H9 (cell line): ENCODE data around the gene SPDL1. TPM values are rescaled to one million over a fixed set of nuclear protein-coding genes. Genes with fewer than 3 reads are reported as not detected.

ENCODE experiments used
- DNase-seq: peaks from one replicate; pipeline ENCODE4 v3.0.0-alpha.2; 2017
- H2AFZ ChIP-seq: one replicate; pipeline ENCODE4 v1.6.1; 2013; ENCODE audit warnings: mild to moderate bottlenecking, low read length, control low read depth, moderate library complexity
- H2AK5ac ChIP-seq: 2 replicates; pipeline ENCODE4 v1.6.1; 2013; ENCODE audit warnings: low read length, control low read depth, mixed read lengths; ENCODE audit not compliant: insufficient read length
- H2BK120ac ChIP-seq: one replicate; pipeline ENCODE4 v1.6.1; 2013; ENCODE audit warnings: low read depth, mild to moderate bottlenecking, low read length, control low read depth, inconsistent platforms; ENCODE audit not compliant: poor library complexity, severe bottlenecking
- H2BK12ac ChIP-seq: 2 replicates; pipeline ENCODE4 v1.6.1; 2013; ENCODE audit warnings: low read length, control low read depth, mixed read lengths, low read depth; ENCODE audit not compliant: insufficient read length
- H2BK15ac ChIP-seq: 2 replicates; pipeline ENCODE4 v1.6.1; 2013; ENCODE audit warnings: low read depth, low read length, control low read depth
- H2BK20ac ChIP-seq: one replicate; pipeline ENCODE4 v1.6.1; 2013; ENCODE audit warnings: low read depth, mild to moderate bottlenecking, low read length, control low read depth, inconsistent platforms; ENCODE audit not compliant: poor library complexity, severe bottlenecking
- H2BK5ac ChIP-seq: 2 replicates; pipeline ENCODE4 v1.6.1; 2013; ENCODE audit warnings: low read length, control low read depth, mixed read lengths; ENCODE audit not compliant: insufficient read length
- H3K14ac ChIP-seq: 2 replicates; pipeline ENCODE4 v1.6.1; 2013; ENCODE audit warnings: low read length, control low read depth; ENCODE audit not compliant: insufficient read depth
- H3K18ac ChIP-seq: 2 replicates; pipeline ENCODE4 v1.6.1; 2013; ENCODE audit warnings: low read depth, mild to moderate bottlenecking, mixed read lengths, low read length, control low read depth; ENCODE audit not compliant: insufficient read length
- H3K23ac ChIP-seq: 2 replicates; pipeline ENCODE4 v1.6.1; 2013; ENCODE audit warnings: low read length, control low read depth, mixed read lengths, low read depth; ENCODE audit not compliant: insufficient read length
- H3K23me2 ChIP-seq: 2 replicates; pipeline ENCODE4 v1.6.1; 2013; ENCODE audit warnings: low read depth, mild to moderate bottlenecking, mixed read lengths, low read length, control low read depth; ENCODE audit not compliant: insufficient read length, poor library complexity, severe bottlenecking
- H3K27ac ChIP-seq: 2 replicates; pipeline ENCODE4 v1.5.1; 2013; ENCODE audit warnings: low read length, control low read depth, mixed read lengths, low read depth; ENCODE audit not compliant: insufficient read length
- H3K27me3 ChIP-seq: 2 replicates; pipeline ENCODE4 v1.6.1; 2013; ENCODE audit warnings: low read length, control low read depth, inconsistent platforms; ENCODE audit not compliant: insufficient read depth
- H3K4ac ChIP-seq: 2 replicates; pipeline ENCODE4 v1.6.1; 2013; ENCODE audit warnings: low read depth, mild to moderate bottlenecking, control low read depth, inconsistent platforms, low read length, moderate library complexity
- H3K4me1 ChIP-seq: 2 replicates; pipeline ENCODE4 v1.6.1; 2013; ENCODE audit warnings: low read length, control low read depth, inconsistent platforms; ENCODE audit not compliant: insufficient read depth
- H3K4me2 ChIP-seq: 2 replicates; pipeline ENCODE4 v1.6.1; 2013; ENCODE audit warnings: low read length, control low read depth, mixed read lengths; ENCODE audit not compliant: insufficient read length, insufficient read depth
- H3K56ac ChIP-seq: 2 replicates; pipeline ENCODE4 v1.6.1; 2013; ENCODE audit warnings: low read depth, mild to moderate bottlenecking, mixed read lengths, low read length, control low read depth; ENCODE audit not compliant: insufficient read length
- H3K79me1 ChIP-seq: 2 replicates; pipeline ENCODE4 v1.6.1; 2013; ENCODE audit warnings: low read depth, mild to moderate bottlenecking, moderate library complexity, low read length, control low read depth, inconsistent platforms; ENCODE audit not compliant: insufficient read depth, poor library complexity, severe bottlenecking
- H3K79me2 ChIP-seq: 2 replicates; pipeline ENCODE4 v1.6.1; 2013; ENCODE audit warnings: low read length, control low read depth, inconsistent platforms; ENCODE audit not compliant: insufficient read depth
- H3K9ac ChIP-seq: 2 replicates; pipeline ENCODE4 v1.6.1; 2013; ENCODE audit warnings: low read length, control low read depth, mixed read lengths; ENCODE audit not compliant: insufficient read length; ENCODE audit errors: extremely low read depth
- H3K9me3 ChIP-seq: one replicate; pipeline ENCODE4 v1.6.1; 2013; ENCODE audit warnings: low read depth, low read length, inconsistent platforms; ENCODE audit not compliant: control insufficient read depth
- H3T11ph ChIP-seq: one replicate; pipeline ENCODE4 v1.6.1; 2013; ENCODE audit warnings: mild to moderate bottlenecking, low read length, control low read depth, inconsistent platforms
- H4K20me1 ChIP-seq: one replicate; pipeline ENCODE4 v1.6.1; 2013; ENCODE audit not compliant: control insufficient read depth, insufficient read length, insufficient read depth
- H4K5ac ChIP-seq: 2 replicates; pipeline ENCODE4 v1.6.1; 2013; ENCODE audit warnings: low read depth, mild to moderate bottlenecking, mixed read lengths, low read length, control low read depth; ENCODE audit not compliant: insufficient read length
- H4K8ac ChIP-seq: replicated peaks from 2 replicates; pipeline ENCODE4 v1.6.1; 2013; ENCODE audit warnings: low read length, control low read depth, mixed read lengths, low read depth; ENCODE audit not compliant: insufficient read length
- H4K91ac ChIP-seq: 2 replicates; pipeline ENCODE4 v1.6.1; 2013; ENCODE audit warnings: low read depth, mild to moderate bottlenecking, moderate library complexity, mixed read lengths, low read length, control low read depth; ENCODE audit not compliant: insufficient read length
- H3K27ac Mint-ChIP-seq, 3 experiments: 2 replicates in 2 of 3; 3 replicates in 1 of 3; pipeline ENCODE4 v1.8.0; 2020 to 2021; ENCODE audit warnings: mixed read lengths in 3 of 3, mild to moderate bottlenecking in 1 of 3, moderate library complexity in 1 of 3
- H3K27me3 Mint-ChIP-seq: 2 replicates; pipeline ENCODE4 v1.8.0; 2021; ENCODE audit warnings: low read depth, mild to moderate bottlenecking, moderate library complexity, mixed read lengths
- H3K36me3 Mint-ChIP-seq, 3 experiments: 2 replicates in 2 of 3; 3 replicates in 1 of 3; pipeline ENCODE4 v1.8.0; 2020 to 2021; ENCODE audit warnings: low read depth in 3 of 3, mixed read lengths in 3 of 3; ENCODE audit not compliant: insufficient read depth in 1 of 3
- H3K4me1 Mint-ChIP-seq, 2 experiments: 2 replicates each; pipeline ENCODE4 v1.8.0; 2020; ENCODE audit warnings: mixed read lengths in 2 of 2
- H3K4me3 Mint-ChIP-seq, 2 experiments: 2 replicates in 1 of 2; 3 replicates in 1 of 2; pipeline ENCODE4 v1.8.0; 2020 to 2021; ENCODE audit warnings: mild to moderate bottlenecking in 2 of 2, mixed read lengths in 2 of 2, moderate library complexity in 1 of 2
- H3K9me3 Mint-ChIP-seq, 2 experiments: 2 replicates in 1 of 2; 3 replicates in 1 of 2; pipeline ENCODE4 v1.8.0; 2020; ENCODE audit warnings: mild to moderate bottlenecking in 2 of 2, mixed read lengths in 2 of 2, moderate library complexity in 1 of 2
- CTCF ChIP-seq: fragments of 200-600 bp; sonication (generic); conservative IDR thresholded peaks from 3 replicates; pipeline ENCODE4 v1.8.0; 2021; ENCODE audit warnings: antibody characterized with exemption, mild to moderate bottlenecking
- WGBS: extraction: QIAGEN DNeasy Blood & Tissue Kit; methylation state at CpG from one replicate; pipeline ENCODE4 v1.1.7; 2013; ENCODE audit warnings: missing lambda C conversion rate, low lambda C conversion rate, mixed read lengths; ENCODE audit not compliant: insufficient read length; ENCODE audit errors: extremely low coverage; 5-methylcytosine and 5-hydroxymethylcytosine counted together
- total RNA-seq: library from RNA; stranded (reverse); gene quantifications from 2 replicates; pipeline ENCODE4 v1.2.1, GENCODE V29; 2021

The SPDL1 gene
- total RNA-seq, 1 experiment from 2014 or later = 49.4 TPM

- Histone ChIP-seq H2BK20ac (no peak overlapping the region), H3K18ac (no peak overlapping the region), H3K4me1 (no peaks in the 10 kb centered on the region; the same call in 1 of the 2 replicates), H2AFZ (no peak overlapping the region), H2BK120ac (no peak overlapping the region), H3K9me3 (no peaks in the 10 kb centered on the region), H3T11ph (no peak overlapping the region), H3K79me2 (no peaks in the 10 kb centered on the region), H3K23me2 (peaks cover 6% of the 10 kb centered on the region), H3K79me1 (no peaks in the 10 kb centered on the region), H3K56ac (no peak overlapping the region), H3K4me2 (no peak overlapping the region), H3K9ac (no peak overlapping the region), H4K91ac (no peak overlapping the region), H2AK5ac (no peak overlapping the region), H3K27ac (no peak overlapping the region), H4K8ac (no peak overlapping the region), H3K23ac (no peak overlapping the region), H3K4ac (no peak overlapping the region), H2BK12ac (no peak overlapping the region), H4K20me1 (no peaks in the 10 kb centered on the region), H4K5ac (no peak overlapping the region), H2BK15ac (no peak overlapping the region), H2BK5ac (no peak overlapping the region), H3K27me3 (no peaks in the 10 kb centered on the region), H3K14ac (no peak overlapping the region)
- no peak for DNase-seq
- TF ChIP-seq CTCF = no peak
- Mint-ChIP-seq H3K36me3 (peaks cover 1 to 10% (median 10%) of the 10 kb centered on the region in 3 experiments; a peak in 5 of 7 replicates), H3K27me3 (peaks cover 28% of the 10 kb centered on the region), H3K27ac (no peak overlapping the region), H3K4me1 (peaks cover 30 to 40% of the 10 kb centered on the region in 2 experiments), H3K9me3 (peaks cover 5 to 10% of the 10 kb centered on the region in 2 experiments; a peak in 4 of 5 replicates), H3K4me3 (no peak overlapping the region)
- no CpG with 5 or more reads among the region's 6 CpGs for WGBS
Measured at GRCh38 chr5:169641253-169641652, 57.7 kb downstream of the SPDL1 start.
